Thyroid gland (tissue), 4 donors: ENCODE data around the gene SLC7A7.

Experiments used
- POLR2A ChIP-seq, 2 donors: fragments of 450-650 bp; IDR thresholded peaks; one replicate each; pipeline ENCODE4 v1.6.1; 2017; ENCODE audit warnings: antibody characterized with exemption in 2 of 2, mild to moderate bottlenecking in 2 of 2, moderate library complexity in 1 of 2
- TF ChIP-seq, protein P1 (sequence below), 6 experiments: fragments of 200-600 bp in 3 of 6; fragments of 450-650 bp in 3 of 6; sonication (generic) in 3 of 6; IDR thresholded peaks; one replicate each; pipeline ENCODE4 v1.5.1; 2016 to 2019; ENCODE audit warnings: antibody characterized with exemption in 6 of 6, mild to moderate bottlenecking in 2 of 6, inconsistent platforms in 1 of 6, moderate library complexity in 1 of 6

DNA sequence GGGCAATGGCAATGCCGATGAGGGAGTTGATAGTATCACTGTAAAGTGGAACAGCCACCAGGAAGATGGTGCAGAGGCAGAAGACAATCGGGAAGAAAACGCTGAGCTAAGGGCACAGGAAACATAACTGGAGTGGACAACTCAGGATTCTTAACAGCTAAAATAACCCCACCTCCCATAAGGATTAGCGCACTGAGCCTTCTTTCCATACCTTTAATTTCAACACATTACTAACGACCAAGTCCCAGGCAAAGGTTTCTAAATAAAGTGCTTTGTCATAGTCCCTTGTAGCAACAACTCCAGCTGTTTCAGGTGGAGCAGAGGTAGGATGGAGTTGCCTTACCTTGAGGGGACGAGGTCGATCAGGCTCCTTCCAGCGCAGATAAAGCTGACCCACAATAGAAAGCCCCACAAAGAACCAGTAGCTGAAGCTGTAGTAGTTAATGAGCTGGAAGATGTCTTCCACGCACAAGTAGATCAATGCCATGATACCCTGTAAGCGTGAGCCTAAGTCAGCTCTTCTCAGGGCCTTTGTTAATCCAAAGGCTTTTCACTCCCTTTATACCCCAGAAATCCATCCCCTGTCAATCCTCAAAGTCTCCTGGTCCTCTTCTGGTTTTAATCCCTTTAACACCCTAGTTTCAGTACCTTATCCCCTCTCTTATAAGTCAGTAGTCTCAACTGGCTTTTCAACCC, 41.1 kb downstream of the SLC7A7 start:
- TF ChIP-seq, protein P1, sequence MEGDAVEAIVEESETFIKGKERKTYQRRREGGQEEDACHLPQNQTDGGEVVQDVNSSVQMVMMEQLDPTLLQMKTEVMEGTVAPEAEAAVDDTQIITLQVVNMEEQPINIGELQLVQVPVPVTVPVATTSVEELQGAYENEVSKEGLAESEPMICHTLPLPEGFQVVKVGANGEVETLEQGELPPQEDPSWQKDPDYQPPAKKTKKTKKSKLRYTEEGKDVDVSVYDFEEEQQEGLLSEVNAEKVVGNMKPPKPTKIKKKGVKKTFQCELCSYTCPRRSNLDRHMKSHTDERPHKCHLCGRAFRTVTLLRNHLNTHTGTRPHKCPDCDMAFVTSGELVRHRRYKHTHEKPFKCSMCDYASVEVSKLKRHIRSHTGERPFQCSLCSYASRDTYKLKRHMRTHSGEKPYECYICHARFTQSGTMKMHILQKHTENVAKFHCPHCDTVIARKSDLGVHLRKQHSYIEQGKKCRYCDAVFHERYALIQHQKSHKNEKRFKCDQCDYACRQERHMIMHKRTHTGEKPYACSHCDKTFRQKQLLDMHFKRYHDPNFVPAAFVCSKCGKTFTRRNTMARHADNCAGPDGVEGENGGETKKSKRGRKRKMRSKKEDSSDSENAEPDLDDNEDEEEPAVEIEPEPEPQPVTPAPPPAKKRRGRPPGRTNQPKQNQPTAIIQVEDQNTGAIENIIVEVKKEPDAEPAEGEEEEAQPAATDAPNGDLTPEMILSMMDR (IDR thresholded peaks at IDR 0.05): no peak
- no peak for TF ChIP-seq POLR2A (IDR thresholded peaks at IDR 0.05)
